ENCODE results near the gene CLCN3. TPM values are rescaled to one million over a fixed set of nuclear protein-coding genes. Genes with fewer than 3 reads are reported as not detected.

The CLCN3 gene
- total and polyA plus RNA-seq, 9 of the 15 experiments (the other 6 are each of a cell fraction or from before 2014, with no cell fraction given), result 12.7 to 60.6 (median 38.5) TPM

DNA sequence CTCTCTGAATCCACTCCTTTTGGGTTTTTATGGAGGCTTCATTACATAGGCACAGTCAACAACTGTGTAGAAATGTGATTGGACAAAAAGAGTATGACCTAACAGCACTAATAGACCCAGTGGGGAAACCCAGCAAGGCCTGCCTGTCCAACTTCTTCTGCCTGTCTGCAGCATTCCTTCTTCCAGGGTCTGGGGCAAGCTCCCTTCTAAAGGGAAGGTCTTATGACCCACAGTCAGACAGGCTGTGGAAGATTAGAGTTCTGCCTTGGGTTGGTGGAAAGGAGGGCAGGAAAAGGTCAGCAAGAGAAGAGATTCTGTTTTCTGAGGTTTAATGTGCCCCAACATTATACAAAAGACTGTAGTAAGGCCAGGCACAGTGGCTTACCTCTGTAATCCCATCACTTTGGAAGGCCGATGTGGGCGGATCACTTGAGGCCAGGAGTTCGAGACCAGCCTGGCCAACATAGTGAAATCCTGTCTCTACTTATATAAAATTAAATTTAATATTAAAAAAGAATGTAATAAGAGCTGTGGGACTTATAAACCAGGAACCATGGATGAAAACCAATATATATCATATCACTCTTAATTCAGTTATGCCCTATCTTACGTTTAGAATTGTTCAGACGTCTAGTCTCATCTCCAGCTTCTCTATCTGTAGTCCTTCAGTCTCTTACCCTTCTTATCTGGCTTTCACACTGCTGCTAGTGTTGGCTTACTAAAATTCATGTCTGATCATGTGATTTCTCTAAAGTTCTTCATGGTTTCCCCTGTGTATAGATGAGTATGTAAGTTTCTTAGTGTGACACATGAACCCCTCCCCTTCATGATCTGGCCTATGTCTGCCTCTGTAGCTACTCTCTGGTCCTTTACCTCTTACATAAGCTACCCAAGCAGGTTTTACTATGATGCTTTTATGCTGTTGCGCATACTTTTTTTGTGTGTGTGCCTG, 6.2 kb downstream of the CLCN3 start (continued):
- TF ChIP-seq, protein P1, sequence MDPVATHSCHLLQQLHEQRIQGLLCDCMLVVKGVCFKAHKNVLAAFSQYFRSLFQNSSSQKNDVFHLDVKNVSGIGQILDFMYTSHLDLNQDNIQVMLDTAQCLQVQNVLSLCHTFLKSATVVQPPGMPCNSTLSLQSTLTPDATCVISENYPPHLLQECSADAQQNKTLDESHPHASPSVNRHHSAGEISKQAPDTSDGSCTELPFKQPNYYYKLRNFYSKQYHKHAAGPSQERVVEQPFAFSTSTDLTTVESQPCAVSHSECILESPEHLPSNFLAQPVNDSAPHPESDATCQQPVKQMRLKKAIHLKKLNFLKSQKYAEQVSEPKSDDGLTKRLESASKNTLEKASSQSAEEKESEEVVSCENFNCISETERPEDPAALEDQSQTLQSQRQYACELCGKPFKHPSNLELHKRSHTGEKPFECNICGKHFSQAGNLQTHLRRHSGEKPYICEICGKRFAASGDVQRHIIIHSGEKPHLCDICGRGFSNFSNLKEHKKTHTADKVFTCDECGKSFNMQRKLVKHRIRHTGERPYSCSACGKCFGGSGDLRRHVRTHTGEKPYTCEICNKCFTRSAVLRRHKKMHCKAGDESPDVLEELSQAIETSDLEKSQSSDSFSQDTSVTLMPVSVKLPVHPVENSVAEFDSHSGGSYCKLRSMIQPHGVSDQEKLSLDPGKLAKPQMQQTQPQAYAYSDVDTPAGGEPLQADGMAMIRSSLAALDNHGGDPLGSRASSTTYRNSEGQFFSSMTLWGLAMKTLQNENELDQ (CRISPR knock-in tag; IDR thresholded peaks at IDR 0.05; ENCODE audit: borderline replicate concordance), result no peak
- TF ChIP-seq ZKSCAN3 (CRISPR knock-in tag; IDR thresholded peaks at IDR 0.05) (no peak), PML (IDR thresholded peaks at IDR 0.05; ENCODE audit: low read length) (peak; percentile 96), ELF1 (tag; IDR thresholded peaks at IDR 0.05) (no peak), ADNP (tag; IDR thresholded peaks at IDR 0.05) (peak; percentile 99), STAT5B (CRISPR knock-in tag; IDR thresholded peaks at IDR 0.05) (no peak), POLR3A (IDR thresholded peaks at IDR 0.05; ENCODE audit: borderline replicate concordance, extremely low read depth, insufficient read depth, insufficient read length) (no peak), RAD51 (IDR thresholded peaks at IDR 0.05; ENCODE audit: borderline replicate concordance, low read depth) (peak; percentile 79), TCF7 (IDR thresholded peaks at IDR 0.05; ENCODE audit: borderline replicate concordance) (no peak)
- TF ChIP-seq, protein P2, sequence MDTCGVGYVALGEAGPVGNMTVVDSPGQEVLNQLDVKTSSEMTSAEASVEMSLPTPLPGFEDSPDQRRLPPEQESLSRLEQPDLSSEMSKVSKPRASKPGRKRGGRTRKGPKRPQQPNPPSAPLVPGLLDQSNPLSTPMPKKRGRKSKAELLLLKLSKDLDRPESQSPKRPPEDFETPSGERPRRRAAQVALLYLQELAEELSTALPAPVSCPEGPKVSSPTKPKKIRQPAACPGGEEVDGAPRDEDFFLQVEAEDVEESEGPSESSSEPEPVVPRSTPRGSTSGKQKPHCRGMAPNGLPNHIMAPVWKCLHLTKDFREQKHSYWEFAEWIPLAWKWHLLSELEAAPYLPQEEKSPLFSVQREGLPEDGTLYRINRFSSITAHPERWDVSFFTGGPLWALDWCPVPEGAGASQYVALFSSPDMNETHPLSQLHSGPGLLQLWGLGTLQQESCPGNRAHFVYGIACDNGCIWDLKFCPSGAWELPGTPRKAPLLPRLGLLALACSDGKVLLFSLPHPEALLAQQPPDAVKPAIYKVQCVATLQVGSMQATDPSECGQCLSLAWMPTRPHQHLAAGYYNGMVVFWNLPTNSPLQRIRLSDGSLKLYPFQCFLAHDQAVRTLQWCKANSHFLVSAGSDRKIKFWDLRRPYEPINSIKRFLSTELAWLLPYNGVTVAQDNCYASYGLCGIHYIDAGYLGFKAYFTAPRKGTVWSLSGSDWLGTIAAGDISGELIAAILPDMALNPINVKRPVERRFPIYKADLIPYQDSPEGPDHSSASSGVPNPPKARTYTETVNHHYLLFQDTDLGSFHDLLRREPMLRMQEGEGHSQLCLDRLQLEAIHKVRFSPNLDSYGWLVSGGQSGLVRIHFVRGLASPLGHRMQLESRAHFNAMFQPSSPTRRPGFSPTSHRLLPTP (IDR thresholded peaks at IDR 0.05; ENCODE audit: borderline replicate concordance, extremely low read depth, insufficient read length), result peak; percentile 47
- TF ChIP-seq, protein P3, sequence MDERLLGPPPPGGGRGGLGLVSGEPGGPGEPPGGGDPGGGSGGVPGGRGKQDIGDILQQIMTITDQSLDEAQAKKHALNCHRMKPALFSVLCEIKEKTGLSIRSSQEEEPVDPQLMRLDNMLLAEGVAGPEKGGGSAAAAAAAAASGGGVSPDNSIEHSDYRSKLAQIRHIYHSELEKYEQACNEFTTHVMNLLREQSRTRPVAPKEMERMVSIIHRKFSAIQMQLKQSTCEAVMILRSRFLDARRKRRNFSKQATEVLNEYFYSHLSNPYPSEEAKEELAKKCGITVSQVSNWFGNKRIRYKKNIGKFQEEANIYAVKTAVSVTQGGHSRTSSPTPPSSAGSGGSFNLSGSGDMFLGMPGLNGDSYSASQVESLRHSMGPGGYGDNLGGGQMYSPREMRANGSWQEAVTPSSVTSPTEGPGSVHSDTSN (CRISPR knock-in tag; IDR thresholded peaks at IDR 0.05; ENCODE audit: low read depth), result no peak
- TF ChIP-seq, protein P3 (tag; conservative IDR thresholded peaks at IDR 0.05; ENCODE audit: low read depth), result peak; percentile 53; the same call in 1 of the 2 replicates
- TF ChIP-seq, protein P4, sequence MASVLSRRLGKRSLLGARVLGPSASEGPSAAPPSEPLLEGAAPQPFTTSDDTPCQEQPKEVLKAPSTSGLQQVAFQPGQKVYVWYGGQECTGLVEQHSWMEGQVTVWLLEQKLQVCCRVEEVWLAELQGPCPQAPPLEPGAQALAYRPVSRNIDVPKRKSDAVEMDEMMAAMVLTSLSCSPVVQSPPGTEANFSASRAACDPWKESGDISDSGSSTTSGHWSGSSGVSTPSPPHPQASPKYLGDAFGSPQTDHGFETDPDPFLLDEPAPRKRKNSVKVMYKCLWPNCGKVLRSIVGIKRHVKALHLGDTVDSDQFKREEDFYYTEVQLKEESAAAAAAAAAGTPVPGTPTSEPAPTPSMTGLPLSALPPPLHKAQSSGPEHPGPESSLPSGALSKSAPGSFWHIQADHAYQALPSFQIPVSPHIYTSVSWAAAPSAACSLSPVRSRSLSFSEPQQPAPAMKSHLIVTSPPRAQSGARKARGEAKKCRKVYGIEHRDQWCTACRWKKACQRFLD (CRISPR knock-in tag; IDR thresholded peaks at IDR 0.05), result peak; percentile 74; the same call in 1 of the 2 replicates
- TF ChIP-seq, protein P5, sequence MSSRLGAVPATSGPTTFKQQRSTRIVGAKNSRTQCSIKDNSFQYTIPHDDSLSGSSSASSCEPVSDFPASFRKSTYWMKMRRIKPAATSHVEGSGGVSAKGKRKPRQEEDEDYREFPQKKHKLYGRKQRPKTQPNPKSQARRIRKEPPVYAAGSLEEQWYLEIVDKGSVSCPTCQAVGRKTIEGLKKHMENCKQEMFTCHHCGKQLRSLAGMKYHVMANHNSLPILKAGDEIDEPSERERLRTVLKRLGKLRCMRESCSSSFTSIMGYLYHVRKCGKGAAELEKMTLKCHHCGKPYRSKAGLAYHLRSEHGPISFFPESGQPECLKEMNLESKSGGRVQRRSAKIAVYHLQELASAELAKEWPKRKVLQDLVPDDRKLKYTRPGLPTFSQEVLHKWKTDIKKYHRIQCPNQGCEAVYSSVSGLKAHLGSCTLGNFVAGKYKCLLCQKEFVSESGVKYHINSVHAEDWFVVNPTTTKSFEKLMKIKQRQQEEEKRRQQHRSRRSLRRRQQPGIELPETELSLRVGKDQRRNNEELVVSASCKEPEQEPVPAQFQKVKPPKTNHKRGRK (tag; IDR thresholded peaks at IDR 0.05), result no peak

All from K562 (cell line).